Astrocyte of the cerebellum (primary cell): ENCODE data around the gene PRAC2.

Source experiments
- DNase-seq: peaks from one replicate; pipeline ENCODE4 v3.0.0-alpha.2; 2011; ENCODE audit warnings: low read depth
- H3K4me3 ChIP-seq: 2 replicates; pipeline ENCODE4 v1.5.1; 2011; ENCODE audit warnings: mild to moderate bottlenecking, low read depth, low read length, moderate library complexity
- in situ Hi-C: cut with HindIII; loops from 2 replicates; pipeline ENCODE4 v1.10.0; 2017; ENCODE audit warnings: low sequenced_read_pairs
- TF ChIP-seq, protein P1 (sequence below): IDR thresholded peaks from 2 replicates; pipeline ENCODE4 v1.5.1; 2012; ENCODE audit warnings: low read length, low read depth, moderate library complexity, mild to moderate bottlenecking; ENCODE audit errors: missing control alignments

The PRAC2 gene

DNA sequence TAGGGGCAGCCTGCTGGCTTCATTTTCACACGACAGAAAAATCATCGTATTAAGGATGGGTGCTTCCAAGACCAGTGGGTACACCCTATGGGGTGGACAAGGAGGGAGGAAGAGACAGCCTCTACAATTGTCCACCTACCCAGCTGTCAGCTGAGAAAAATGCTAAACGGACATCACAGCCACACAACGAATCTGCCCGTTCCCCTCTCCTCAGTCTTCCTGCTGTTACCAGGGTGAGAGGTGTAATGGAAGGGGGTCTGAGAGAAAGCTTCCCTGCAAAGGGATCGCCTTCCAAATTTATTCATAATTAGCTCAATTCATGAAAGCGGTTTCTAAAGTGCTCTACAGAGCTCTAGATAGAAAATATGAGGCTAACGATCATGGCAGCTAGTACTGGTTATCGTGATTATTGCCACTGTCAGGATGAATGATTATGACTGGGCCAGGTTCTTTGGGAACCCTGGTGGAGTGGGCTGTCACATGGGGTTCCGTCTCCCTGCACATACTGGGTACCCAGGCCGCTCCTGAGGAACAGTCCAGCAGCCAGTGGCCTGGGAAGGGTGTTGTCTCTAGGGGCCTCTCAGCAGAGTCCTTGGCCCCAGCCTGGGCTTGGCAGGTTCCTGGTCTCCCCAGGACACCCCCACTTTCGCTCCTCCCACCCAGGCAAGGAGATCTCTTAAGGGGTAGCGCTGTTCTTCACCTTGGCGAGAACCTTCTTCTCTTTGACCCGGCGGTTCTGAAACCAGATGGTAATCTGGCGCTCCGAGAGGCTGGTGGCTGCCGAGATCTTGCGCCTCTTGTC lies 3.3 kb downstream of the PRAC2 start:
- DNase-seq, result no peak
- in situ Hi-C loops, result no loop called here
- TF ChIP-seq, protein P1, sequence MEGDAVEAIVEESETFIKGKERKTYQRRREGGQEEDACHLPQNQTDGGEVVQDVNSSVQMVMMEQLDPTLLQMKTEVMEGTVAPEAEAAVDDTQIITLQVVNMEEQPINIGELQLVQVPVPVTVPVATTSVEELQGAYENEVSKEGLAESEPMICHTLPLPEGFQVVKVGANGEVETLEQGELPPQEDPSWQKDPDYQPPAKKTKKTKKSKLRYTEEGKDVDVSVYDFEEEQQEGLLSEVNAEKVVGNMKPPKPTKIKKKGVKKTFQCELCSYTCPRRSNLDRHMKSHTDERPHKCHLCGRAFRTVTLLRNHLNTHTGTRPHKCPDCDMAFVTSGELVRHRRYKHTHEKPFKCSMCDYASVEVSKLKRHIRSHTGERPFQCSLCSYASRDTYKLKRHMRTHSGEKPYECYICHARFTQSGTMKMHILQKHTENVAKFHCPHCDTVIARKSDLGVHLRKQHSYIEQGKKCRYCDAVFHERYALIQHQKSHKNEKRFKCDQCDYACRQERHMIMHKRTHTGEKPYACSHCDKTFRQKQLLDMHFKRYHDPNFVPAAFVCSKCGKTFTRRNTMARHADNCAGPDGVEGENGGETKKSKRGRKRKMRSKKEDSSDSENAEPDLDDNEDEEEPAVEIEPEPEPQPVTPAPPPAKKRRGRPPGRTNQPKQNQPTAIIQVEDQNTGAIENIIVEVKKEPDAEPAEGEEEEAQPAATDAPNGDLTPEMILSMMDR, result no peak
- H3K4me3 ChIP-seq, result no peak overlapping the region

GRCh38 chr17:48726916-48727286 lies 3.9 kb downstream of the PRAC2 start:
- H3K4me3 ChIP-seq, result no peak overlapping the region
- in situ Hi-C loops, result no loop called here
- DNase-seq, result no peak
- TF ChIP-seq, protein P1, result no peak

DNA sequence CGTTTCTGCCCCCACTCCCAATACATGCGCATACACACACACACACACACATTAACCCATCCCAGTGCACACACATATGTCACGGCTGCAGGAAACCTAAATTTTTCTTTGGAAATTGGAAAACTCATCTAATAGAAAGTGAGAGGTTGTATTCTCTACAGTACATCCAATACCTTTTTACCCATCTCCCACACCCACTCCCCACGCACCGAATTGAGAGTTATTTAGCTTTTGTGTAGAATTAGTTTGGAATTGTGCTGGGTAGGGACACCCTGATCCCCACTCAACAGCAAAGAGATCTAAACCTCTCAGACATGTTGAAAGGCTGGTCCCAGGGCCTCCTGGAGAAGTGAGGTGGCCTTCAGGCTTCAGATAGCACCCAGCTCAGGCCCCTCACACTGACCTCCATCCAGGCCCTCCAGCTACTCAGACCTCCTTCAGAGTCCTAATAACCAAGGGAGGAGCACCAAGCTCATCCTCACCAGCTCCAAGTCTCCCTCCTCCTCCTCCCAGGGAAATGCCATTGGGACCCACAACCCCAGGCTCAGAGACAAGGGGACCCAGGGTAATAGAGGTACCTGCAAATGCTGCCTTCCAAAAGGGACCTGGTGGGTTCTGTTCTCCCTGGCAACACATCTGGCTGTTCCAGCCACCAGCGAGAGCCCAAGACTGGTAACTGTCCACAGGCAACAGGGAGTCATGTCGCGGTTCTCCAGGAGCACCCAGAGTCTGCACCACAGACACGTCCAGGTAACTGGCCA lies 4.6 kb downstream of the PRAC2 start:
- TF ChIP-seq, protein P1, result no peak
- in situ Hi-C loops, result no loop called here
- DNase-seq, result no peak
- no peak overlapping the region for H3K4me3 ChIP-seq

GRCh38 chr17:48728232-48729231 lies 5.5 kb downstream of the PRAC2 start, which contains the start of gene HOXB13:
Gene HOXB13 (minus strand): TSS chr17:48728750. CDS start chr17:48728593, 157 bp downstream.
- DNase-seq, result no peak
- no peak within 1 kb of the TSS for H3K4me3 ChIP-seq
- in situ Hi-C loops, result no loop called here
- TF ChIP-seq, protein P1, result no peak

- H3K4me3 ChIP-seq, result no peak overlapping the region
- TF ChIP-seq, protein P1, result no peak
- in situ Hi-C loops, result loop anchor here (10.0 kb wide), 1 partner anchor 135 kb away; no protein-coding TSS in a partner anchor
- DNase-seq, result no peak
Measured at GRCh38 chr17:48729335-48730239, 6.6 kb downstream of the PRAC2 start.
